ENCODE data around the gene GRAP2. TPM values are rescaled to one million over a fixed set of nuclear protein-coding genes. Genes with fewer than 3 reads are reported as not detected.

The GRAP2 gene
- total and polyA plus RNA-seq, 2 of the 8 experiments (the other 6 are each of a cell fraction or from before 2014, with no cell fraction given): 0.08 TPM; not detected in 1

GRCh38 chr22:39931251-39931650 lies 30.4 kb downstream of the GRAP2 start (continued):
- TF ChIP-seq CHD2 (IDR thresholded peaks at IDR 0.05; ENCODE audit: low read length) (no peak), TCF12 (IDR thresholded peaks at IDR 0.05; ENCODE audit: low read depth, low read length) (no peak), JUND (IDR thresholded peaks at IDR 0.05; ENCODE audit: low read length) (no peak), SIX5 (IDR thresholded peaks at IDR 0.05; ENCODE audit: low read depth, low read length) (no peak)

All from H1 (cell line).